Ishikawa (cell line): ENCODE results near the gene CDH13.

Experiments
- CEBPB ChIP-seq: IDR thresholded peaks from 2 replicates; pipeline ENCODE4 v1.6.1; 2012
- CREB1 ChIP-seq: IDR thresholded peaks from 2 replicates; pipeline ENCODE4 v1.6.1; 2012; ENCODE audit warnings: low read depth
- EGR1 ChIP-seq: IDR thresholded peaks from 2 replicates; pipeline ENCODE4 v1.6.1; 2012
- EP300 ChIP-seq: IDR thresholded peaks from 2 replicates; pipeline ENCODE4 v1.6.1; 2012; ENCODE audit warnings: borderline replicate concordance
- FOXM1 ChIP-seq: IDR thresholded peaks from 2 replicates; pipeline ENCODE4 v1.6.1; 2012; ENCODE audit warnings: low read depth, borderline replicate concordance
- NFIC ChIP-seq: IDR thresholded peaks from 2 replicates; pipeline ENCODE4 v1.6.1; 2012
- RAD21 ChIP-seq: IDR thresholded peaks from 2 replicates; pipeline ENCODE4 v1.6.1; 2012; ENCODE audit warnings: low read depth
- TAF1 ChIP-seq: IDR thresholded peaks from 2 replicates; pipeline ENCODE4 v1.6.1; 2012; ENCODE audit warnings: low read depth, mild to moderate bottlenecking
- TCF12 ChIP-seq: IDR thresholded peaks from 2 replicates; pipeline ENCODE4 v1.6.1; 2012; ENCODE audit warnings: low read depth
- TEAD4 ChIP-seq: IDR thresholded peaks from 2 replicates; pipeline ENCODE4 v1.6.1; 2012
- USF1 ChIP-seq: IDR thresholded peaks from 2 replicates; pipeline ENCODE4 v1.6.1; 2012
- YY1 ChIP-seq: IDR thresholded peaks from 2 replicates; pipeline ENCODE4 v1.6.1; 2012; ENCODE audit warnings: low read depth
- ZBTB7A ChIP-seq: IDR thresholded peaks from 2 replicates; pipeline ENCODE4 v1.6.1; 2012; ENCODE audit warnings: low read depth
- TF ChIP-seq, protein P1 (sequence below): IDR thresholded peaks from 2 replicates; pipeline ENCODE4 v1.6.1; 2012; ENCODE audit warnings: low read depth, mild to moderate bottlenecking
- TF ChIP-seq, protein P2 (sequence below): IDR thresholded peaks from 2 replicates; pipeline ENCODE4 v1.6.1; 2012

Gene CDH13

DNA sequence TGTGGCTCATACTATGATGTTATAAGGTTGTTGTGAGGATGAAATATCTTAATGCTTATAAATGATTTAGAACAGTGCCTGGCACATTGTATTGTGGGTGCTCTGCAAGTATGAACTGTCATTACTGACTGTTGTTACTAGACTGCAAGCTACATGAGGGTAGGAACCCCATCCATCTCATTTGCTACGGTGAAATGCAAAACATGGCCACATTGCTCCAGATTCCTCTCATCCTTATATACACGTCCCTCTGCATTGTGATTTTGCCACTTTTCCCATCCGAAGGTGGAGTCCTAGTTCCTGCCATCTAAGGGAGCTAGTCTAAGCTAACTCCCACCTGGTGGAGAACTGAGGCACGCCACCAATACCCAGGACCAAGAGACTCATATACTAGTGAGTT, 1210.8 kb downstream of the CDH13 start:
- no peak for TF ChIP-seq CREB1
- TF ChIP-seq, protein P1, sequence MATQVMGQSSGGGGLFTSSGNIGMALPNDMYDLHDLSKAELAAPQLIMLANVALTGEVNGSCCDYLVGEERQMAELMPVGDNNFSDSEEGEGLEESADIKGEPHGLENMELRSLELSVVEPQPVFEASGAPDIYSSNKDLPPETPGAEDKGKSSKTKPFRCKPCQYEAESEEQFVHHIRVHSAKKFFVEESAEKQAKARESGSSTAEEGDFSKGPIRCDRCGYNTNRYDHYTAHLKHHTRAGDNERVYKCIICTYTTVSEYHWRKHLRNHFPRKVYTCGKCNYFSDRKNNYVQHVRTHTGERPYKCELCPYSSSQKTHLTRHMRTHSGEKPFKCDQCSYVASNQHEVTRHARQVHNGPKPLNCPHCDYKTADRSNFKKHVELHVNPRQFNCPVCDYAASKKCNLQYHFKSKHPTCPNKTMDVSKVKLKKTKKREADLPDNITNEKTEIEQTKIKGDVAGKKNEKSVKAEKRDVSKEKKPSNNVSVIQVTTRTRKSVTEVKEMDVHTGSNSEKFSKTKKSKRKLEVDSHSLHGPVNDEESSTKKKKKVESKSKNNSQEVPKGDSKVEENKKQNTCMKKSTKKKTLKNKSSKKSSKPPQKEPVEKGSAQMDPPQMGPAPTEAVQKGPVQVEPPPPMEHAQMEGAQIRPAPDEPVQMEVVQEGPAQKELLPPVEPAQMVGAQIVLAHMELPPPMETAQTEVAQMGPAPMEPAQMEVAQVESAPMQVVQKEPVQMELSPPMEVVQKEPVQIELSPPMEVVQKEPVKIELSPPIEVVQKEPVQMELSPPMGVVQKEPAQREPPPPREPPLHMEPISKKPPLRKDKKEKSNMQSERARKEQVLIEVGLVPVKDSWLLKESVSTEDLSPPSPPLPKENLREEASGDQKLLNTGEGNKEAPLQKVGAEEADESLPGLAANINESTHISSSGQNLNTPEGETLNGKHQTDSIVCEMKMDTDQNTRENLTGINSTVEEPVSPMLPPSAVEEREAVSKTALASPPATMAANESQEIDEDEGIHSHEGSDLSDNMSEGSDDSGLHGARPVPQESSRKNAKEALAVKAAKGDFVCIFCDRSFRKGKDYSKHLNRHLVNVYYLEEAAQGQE = no peak

- no peak for TF ChIP-seq EP300
- no peak for TF ChIP-seq CEBPB
- TF ChIP-seq YY1 = no peak
- no peak for TF ChIP-seq RAD21
- TF ChIP-seq ZBTB7A = no peak
- no peak for TF ChIP-seq NFIC
- no peak for TF ChIP-seq TCF12
- no peak for TF ChIP-seq USF1
- TF ChIP-seq, protein P2, sequence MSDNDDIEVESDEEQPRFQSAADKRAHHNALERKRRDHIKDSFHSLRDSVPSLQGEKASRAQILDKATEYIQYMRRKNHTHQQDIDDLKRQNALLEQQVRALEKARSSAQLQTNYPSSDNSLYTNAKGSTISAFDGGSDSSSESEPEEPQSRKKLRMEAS = no peak
Observed at GRCh38 chr16:83838151-83838550, 1211.4 kb downstream of the CDH13 start.

DNA sequence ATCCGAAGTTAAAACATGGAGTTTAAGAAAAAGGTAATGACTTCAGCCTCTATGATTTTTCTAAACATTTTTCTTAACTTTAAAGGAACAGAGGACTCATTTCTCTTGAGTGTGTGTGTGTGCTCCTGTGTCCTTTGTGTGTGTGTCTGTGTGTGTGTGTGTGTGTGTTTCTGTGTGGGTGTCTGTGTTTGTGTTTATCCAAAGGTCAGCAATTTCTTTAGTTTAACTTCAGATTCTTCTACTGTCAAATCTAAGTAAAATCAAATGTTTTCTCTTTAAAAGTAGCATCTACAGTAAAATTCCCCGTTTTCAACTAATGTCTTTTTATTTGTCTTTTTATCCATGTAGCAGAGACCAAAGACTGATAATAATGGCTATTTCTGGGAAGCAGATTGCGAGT, 1212.8 kb downstream of the CDH13 start:
- TF ChIP-seq RAD21 (no peak), CREB1 (no peak), FOXM1 (no peak), EP300 (no peak), EGR1 (no peak), ZBTB7A (no peak), USF1 (no peak), YY1 (no peak), CEBPB (no peak), TAF1 (no peak), TCF12 (no peak), TEAD4 (no peak)
- TF ChIP-seq, protein P2 = no peak
- TF ChIP-seq, protein P1 = no peak

GRCh38 chr16:83840060-83840617, 1213.4 kb downstream of the CDH13 start:
- no peak for TF ChIP-seq TEAD4
- no peak for TF ChIP-seq TCF12
- no peak for TF ChIP-seq EP300
- TF ChIP-seq, protein P2 = no peak
- TF ChIP-seq CEBPB = no peak
- TF ChIP-seq ZBTB7A = no peak
- TF ChIP-seq USF1 = no peak
- TF ChIP-seq CREB1 = no peak
- no peak for TF ChIP-seq FOXM1
- TF ChIP-seq TAF1 = no peak
- TF ChIP-seq YY1 = no peak
- no peak for TF ChIP-seq RAD21
- no peak for TF ChIP-seq EGR1
- TF ChIP-seq, protein P1 = no peak
- no peak for TF ChIP-seq NFIC
